ENCODE measurements around the gene LRRTM1.

DNA sequence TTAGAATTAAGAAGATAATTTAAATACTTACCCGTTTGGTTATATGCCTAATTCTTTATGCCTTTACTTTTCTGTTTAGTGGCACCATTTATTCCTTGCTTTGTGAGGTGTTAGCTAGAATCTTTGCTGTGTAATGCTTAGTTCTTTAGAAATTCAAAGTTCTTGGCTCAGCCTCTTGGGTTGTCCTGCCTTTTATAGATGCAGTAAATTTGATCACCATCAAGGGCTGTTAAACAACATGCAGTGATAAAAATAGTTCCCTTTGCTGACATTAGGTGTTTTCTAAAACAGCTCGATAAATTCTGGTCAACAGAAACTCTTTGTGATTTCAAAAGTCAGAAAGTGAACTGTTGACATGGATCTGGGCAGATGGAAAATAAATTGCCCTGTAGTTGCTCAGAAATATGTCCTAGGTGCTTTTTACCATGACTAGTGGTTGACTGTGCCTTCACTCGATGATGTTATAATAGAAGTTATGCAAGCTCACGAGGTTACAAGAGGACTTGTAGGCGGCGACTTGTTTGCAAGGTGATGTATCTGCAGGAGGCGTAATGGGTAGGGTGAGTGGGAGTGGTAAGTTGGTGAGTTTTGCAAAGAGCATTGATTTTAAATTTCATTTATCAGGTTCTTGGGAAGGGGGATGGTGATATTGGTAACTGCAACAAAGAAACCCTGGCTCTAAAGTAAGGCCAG, 52.1 kb downstream of the LRRTM1 start:
- TF ChIP-seq, protein P1, sequence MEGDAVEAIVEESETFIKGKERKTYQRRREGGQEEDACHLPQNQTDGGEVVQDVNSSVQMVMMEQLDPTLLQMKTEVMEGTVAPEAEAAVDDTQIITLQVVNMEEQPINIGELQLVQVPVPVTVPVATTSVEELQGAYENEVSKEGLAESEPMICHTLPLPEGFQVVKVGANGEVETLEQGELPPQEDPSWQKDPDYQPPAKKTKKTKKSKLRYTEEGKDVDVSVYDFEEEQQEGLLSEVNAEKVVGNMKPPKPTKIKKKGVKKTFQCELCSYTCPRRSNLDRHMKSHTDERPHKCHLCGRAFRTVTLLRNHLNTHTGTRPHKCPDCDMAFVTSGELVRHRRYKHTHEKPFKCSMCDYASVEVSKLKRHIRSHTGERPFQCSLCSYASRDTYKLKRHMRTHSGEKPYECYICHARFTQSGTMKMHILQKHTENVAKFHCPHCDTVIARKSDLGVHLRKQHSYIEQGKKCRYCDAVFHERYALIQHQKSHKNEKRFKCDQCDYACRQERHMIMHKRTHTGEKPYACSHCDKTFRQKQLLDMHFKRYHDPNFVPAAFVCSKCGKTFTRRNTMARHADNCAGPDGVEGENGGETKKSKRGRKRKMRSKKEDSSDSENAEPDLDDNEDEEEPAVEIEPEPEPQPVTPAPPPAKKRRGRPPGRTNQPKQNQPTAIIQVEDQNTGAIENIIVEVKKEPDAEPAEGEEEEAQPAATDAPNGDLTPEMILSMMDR (IDR thresholded peaks at IDR 0.05; ENCODE audit: extremely low read depth in 1 of 2, insufficient read depth in 1 of 2, low read depth in 1 of 2, low read length in 2 of 2) = no peak
- no peak for TF ChIP-seq POLR2A (IDR thresholded peaks at IDR 0.05; ENCODE audit: low read depth, low read length)
- TF ChIP-seq EZH2 (IDR thresholded peaks at IDR 0.05; ENCODE audit: borderline replicate concordance, low read depth, low read length, severe bottlenecking) = no peak
- no peak for TF ChIP-seq POLR2AphosphoS5 (IDR thresholded peaks at IDR 0.05; ENCODE audit: insufficient read depth, low read depth, low read length)
- no peak for TF ChIP-seq GATA2 (IDR thresholded peaks at IDR 0.05; ENCODE audit: insufficient read depth, insufficient read length, low read depth, low read length)
- TF ChIP-seq FOS (IDR thresholded peaks at IDR 0.05; ENCODE audit: borderline replicate concordance, insufficient read depth, low read length) = no peak
- TF ChIP-seq, protein P2, sequence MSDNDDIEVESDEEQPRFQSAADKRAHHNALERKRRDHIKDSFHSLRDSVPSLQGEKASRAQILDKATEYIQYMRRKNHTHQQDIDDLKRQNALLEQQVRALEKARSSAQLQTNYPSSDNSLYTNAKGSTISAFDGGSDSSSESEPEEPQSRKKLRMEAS (IDR thresholded peaks at IDR 0.05; ENCODE audit: insufficient read depth, insufficient read length) = no peak
- TF ChIP-seq JUN (IDR thresholded peaks at IDR 0.05; ENCODE audit: borderline replicate concordance, insufficient read depth, insufficient read length, low read depth) = no peak
